C4-2B (cell line): Measurements from ENCODE around the gene ERC1.
"Not testable (repeated sequence)": the region's sequence is repeated elsewhere in the genome, so short reads cannot be mapped to it uniquely, and the experiment has no call there.

Source experiments
- CTCF ChIP-seq: fragments of 450-650 bp; conservative IDR thresholded peaks from 2 replicates; pipeline ENCODE4 v1.5.1; 2017; ENCODE audit warnings: mild to moderate bottlenecking
- ZFX ChIP-seq: fragments of 450-650 bp; IDR thresholded peaks from 2 replicates; pipeline ENCODE4 v1.6.1; 2017

- not testable (repeated sequence) for TF ChIP-seq CTCF, ZFX
Measured at GRCh38 chr12:1099618-1100017, 108.6 kb downstream of the ERC1 start.
